Thoracic aorta (tissue), 2 donors: ENCODE data around the gene SLC9C2. TPM values are rescaled to one million over a fixed set of nuclear protein-coding genes. Genes with fewer than 3 reads are reported as not detected.

Source experiments
- ATAC-seq: fragments of 150-250 bp; one replicate; pipeline ENCODE4 v1.8.0; 2017; ENCODE audit warnings: low read depth; ENCODE audit not compliant: insufficient number of reproducible peaks, low FRiP score
- DNase-seq: peaks from one replicate; pipeline ENCODE4 v3.0.0-alpha.2; 2020; ENCODE audit warnings: low spot score
- H3K27ac ChIP-seq, 2 donors: fragments of 200-600 bp; sonication (generic); 1 replicate in 1 of 2; 2 replicates in 1 of 2; pipeline ENCODE4 v1.5.1; 2016; ENCODE audit warnings: mild to moderate bottlenecking in 2 of 2, moderate library complexity in 2 of 2
- H3K27me3 ChIP-seq: fragments of 200-600 bp; sonication (generic); replicated peaks from 2 replicates; pipeline ENCODE4 v1.6.0; 2016; ENCODE audit warnings: mild to moderate bottlenecking; ENCODE audit not compliant: insufficient read depth
- H3K36me3 ChIP-seq: fragments of 200-600 bp; sonication (generic); one replicate; pipeline ENCODE4 v1.5.1; 2016
- H3K4me1 ChIP-seq, 2 donors: fragments of 200-600 bp; sonication (generic); 1 replicate in 1 of 2; 2 replicates in 1 of 2; pipeline versions ENCODE4 v1.5.1 to v1.6.0; 2016; ENCODE audit warnings: low read depth in 2 of 2, mild to moderate bottlenecking in 1 of 2; ENCODE audit not compliant: control insufficient read depth in 1 of 2
- H3K4me3 ChIP-seq: fragments of 200-600 bp; sonication (generic); 2 replicates; pipeline ENCODE4 v1.5.1; 2016; ENCODE audit warnings: mild to moderate bottlenecking
- H3K9me3 ChIP-seq: fragments of 200-600 bp; sonication (generic); 2 replicates; pipeline ENCODE4 v1.5.1; 2016
- CTCF ChIP-seq: fragments of 200-600 bp; sonication (generic); IDR thresholded peaks from one replicate; pipeline ENCODE4 v1.5.1; 2019; ENCODE audit warnings: antibody characterized with exemption
- total RNA-seq, 2 donors: library from RNA; depleted of rRNA; stranded (reverse); fragments of >200 nt; gene quantifications; one replicate each; pipeline versions ENCODE4 v1.1.0 to v1.2.3, GENCODE V29; 2016

Gene SLC9C2
- total RNA-seq, 2 donors from 2014 or later: not detected

- H3K4me1 ChIP-seq: no peaks in the 10 kb centered on the region
- H3K9me3 ChIP-seq: no peaks in the 10 kb centered on the region
- no peak overlapping the region for H3K4me3 ChIP-seq
- no peak for DNase-seq
- no peak for TF ChIP-seq CTCF
- no peaks in the 10 kb centered on the region for H3K36me3 ChIP-seq
- no peak for ATAC-seq
- no peak overlapping the region for H3K27ac ChIP-seq
- no peaks in the 10 kb centered on the region for H3K27me3 ChIP-seq
These were observed 49.6 kb downstream of the SLC9C2 start for GRCh38 chr1:173553312-173553711.

- TF ChIP-seq CTCF: no peak
- DNase-seq: no peak
- no peak for ATAC-seq
- Histone ChIP-seq H3K27ac (no peak overlapping the region), H3K9me3 (no peaks in the 10 kb centered on the region), H3K4me3 (no peak overlapping the region), H3K4me1 (no peaks in the 10 kb centered on the region), H3K36me3 (no peaks in the 10 kb centered on the region), H3K27me3 (no peaks in the 10 kb centered on the region)
These were observed 51.2 kb downstream of the SLC9C2 start for GRCh38 chr1:173551699-173552098.

GRCh38 chr1:173549813-173550212, 53.1 kb downstream of the SLC9C2 start:
- DNase-seq (no peak), ATAC-seq (no peak)
- H3K27ac ChIP-seq: no peak overlapping the region
- H3K4me1 ChIP-seq: no peaks in the 10 kb centered on the region
- H3K27me3 ChIP-seq: no peaks in the 10 kb centered on the region
- no peaks in the 10 kb centered on the region for H3K36me3 ChIP-seq
- H3K9me3 ChIP-seq: no peaks in the 10 kb centered on the region
- no peak overlapping the region for H3K4me3 ChIP-seq
- TF ChIP-seq CTCF: no peak

GRCh38 chr1:173545688-173546087, 57.2 kb downstream of the SLC9C2 start:
- Histone ChIP-seq H3K36me3 (no peaks in the 10 kb centered on the region), H3K9me3 (no peaks in the 10 kb centered on the region), H3K27me3 (no peaks in the 10 kb centered on the region), H3K4me1 (no peaks in the 10 kb centered on the region), H3K4me3 (no peak overlapping the region), H3K27ac (no peak overlapping the region)
- DNase-seq: no peak
- TF ChIP-seq CTCF: no peak
- ATAC-seq: no peak

GRCh38 chr1:173536223-173536622, 66.6 kb downstream of the SLC9C2 start:
- DNase-seq (no peak), ATAC-seq (no peak)
- H3K27ac ChIP-seq: no peak overlapping the region
- TF ChIP-seq CTCF: no peak
- H3K27me3 ChIP-seq: no peaks in the 10 kb centered on the region
- no peaks in the 10 kb centered on the region for H3K9me3 ChIP-seq
- H3K4me3 ChIP-seq: no peak overlapping the region
- H3K4me1 ChIP-seq: peaks cover 0 to 7% of the 10 kb centered on the region in 2 donors
- no peaks in the 10 kb centered on the region for H3K36me3 ChIP-seq
